Esophagus squamous epithelium (tissue), 4 donors: ENCODE measurements around the gene PLXDC1.

Source experiments
- POLR2A ChIP-seq, 4 donors: fragments of 450-650 bp; IDR thresholded peaks; one replicate each; pipeline ENCODE4 v1.6.1; 2017; ENCODE audit warnings: antibody characterized with exemption in 4 of 4, mild to moderate bottlenecking in 4 of 4, moderate library complexity in 3 of 4
- TF ChIP-seq, protein P1 (sequence below), 6 experiments: fragments of 450-650 bp in 4 of 6; fragments of 200-600 bp in 2 of 6; sonication (generic) in 2 of 6; IDR thresholded peaks; one replicate each; pipeline ENCODE4 v1.5.1; 2016 to 2019; ENCODE audit warnings: antibody characterized with exemption in 6 of 6, mild to moderate bottlenecking in 4 of 6, moderate library complexity in 4 of 6

DNA sequence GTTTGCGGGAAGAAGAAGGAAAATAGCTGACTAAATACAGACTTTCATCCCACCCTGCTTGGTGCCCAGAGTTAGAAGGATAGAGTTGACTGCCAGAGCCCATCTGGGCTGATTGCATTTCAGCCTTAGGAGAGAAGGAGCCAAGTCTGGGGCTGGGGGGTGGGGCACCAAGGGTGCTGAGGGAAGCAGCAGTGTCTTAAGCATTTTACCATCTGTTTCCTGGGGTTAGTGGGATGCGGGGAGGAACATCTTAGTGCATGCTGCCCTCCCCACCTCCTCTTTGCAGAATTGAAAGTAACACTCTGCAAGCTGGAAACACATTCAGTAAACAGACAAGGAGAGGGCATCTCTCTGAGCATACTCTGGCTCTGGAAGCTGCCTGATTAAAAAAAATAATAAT lies 16.0 kb upstream of the PLXDC1 start:
- TF ChIP-seq, protein P1, sequence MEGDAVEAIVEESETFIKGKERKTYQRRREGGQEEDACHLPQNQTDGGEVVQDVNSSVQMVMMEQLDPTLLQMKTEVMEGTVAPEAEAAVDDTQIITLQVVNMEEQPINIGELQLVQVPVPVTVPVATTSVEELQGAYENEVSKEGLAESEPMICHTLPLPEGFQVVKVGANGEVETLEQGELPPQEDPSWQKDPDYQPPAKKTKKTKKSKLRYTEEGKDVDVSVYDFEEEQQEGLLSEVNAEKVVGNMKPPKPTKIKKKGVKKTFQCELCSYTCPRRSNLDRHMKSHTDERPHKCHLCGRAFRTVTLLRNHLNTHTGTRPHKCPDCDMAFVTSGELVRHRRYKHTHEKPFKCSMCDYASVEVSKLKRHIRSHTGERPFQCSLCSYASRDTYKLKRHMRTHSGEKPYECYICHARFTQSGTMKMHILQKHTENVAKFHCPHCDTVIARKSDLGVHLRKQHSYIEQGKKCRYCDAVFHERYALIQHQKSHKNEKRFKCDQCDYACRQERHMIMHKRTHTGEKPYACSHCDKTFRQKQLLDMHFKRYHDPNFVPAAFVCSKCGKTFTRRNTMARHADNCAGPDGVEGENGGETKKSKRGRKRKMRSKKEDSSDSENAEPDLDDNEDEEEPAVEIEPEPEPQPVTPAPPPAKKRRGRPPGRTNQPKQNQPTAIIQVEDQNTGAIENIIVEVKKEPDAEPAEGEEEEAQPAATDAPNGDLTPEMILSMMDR (IDR thresholded peaks at IDR 0.05): no peak
- TF ChIP-seq POLR2A (IDR thresholded peaks at IDR 0.05): no peak
